ENCODE data around the gene ARSI.
"Not testable (repeated sequence)": the region's sequence is repeated elsewhere in the genome, so short reads cannot be mapped to it uniquely, and the experiment has no call there.

ARSI gene

DNA sequence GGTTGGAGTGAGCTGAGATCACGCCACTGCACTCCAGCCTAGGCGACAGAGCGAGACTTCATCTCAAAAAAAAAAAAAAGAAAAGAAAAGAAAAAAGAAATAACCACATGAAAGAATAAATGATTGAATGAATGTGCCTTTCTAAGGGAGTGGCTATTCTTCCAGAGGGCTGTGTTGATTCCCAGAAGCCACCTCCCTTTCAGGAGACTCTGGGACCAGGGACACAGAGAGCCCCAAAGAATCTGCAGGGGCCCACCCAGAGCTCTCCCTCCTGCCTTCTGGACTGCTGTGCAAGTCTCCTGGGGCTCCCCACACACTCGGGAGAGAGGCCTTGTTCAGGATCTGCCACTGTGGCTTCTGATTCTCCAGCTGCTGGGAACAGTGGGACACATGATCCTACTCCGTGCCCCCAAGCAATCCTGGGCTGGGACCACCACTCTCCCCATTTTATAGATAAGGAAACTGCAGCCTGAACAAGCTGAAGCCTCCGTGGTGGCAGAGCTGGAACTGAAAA lies 36.8 kb downstream of the ARSI start:
- no peak for DNase-seq (ENCODE audit: low spot score)

DNA sequence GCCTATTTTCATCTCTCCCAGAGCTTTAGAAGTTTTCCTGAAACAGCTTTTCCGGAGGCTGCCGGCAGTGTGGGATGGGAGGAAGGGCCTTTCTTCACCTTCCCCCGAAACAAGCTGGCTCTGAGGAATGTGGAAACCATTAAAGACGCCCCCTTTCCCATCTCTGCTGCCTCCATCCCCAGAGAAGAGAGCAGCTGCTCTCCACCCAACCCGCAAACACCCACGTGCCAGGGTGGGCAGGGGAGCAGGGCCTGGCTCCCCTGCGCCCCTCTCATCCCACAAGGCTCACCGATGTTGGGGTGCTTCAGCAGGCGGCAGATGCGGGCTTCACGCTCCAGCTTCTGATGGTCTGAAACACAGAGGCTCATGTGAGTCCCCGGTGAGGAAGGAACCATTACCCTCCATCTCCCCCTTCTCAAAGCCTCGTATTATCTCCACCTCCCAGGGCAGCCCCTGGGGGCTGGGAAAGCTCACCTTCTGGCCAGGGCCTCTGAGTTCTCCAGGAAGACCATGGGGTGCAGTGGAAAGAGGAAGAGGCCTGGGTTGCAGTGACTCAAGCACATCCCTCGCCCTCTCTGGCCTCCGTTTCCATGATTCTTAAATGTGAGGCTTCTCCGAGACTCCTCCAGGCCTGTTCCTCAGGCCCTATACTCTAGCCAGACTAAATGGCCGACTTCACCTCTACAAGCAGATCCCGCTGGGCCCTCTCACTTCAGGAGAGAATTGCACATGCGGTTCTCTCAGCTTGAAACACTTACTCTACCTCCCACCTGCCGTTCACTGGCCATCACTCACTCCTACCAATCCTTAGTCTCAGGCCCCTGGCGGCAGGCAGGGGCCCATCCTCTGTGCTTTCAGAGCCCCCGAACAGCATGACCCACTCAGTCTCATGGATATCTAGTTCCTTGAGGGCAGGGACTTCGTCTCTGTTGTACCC lies 37.8 kb downstream of the ARSI start:
- DNase-seq (ENCODE audit: low spot score), result no peak

DNA sequence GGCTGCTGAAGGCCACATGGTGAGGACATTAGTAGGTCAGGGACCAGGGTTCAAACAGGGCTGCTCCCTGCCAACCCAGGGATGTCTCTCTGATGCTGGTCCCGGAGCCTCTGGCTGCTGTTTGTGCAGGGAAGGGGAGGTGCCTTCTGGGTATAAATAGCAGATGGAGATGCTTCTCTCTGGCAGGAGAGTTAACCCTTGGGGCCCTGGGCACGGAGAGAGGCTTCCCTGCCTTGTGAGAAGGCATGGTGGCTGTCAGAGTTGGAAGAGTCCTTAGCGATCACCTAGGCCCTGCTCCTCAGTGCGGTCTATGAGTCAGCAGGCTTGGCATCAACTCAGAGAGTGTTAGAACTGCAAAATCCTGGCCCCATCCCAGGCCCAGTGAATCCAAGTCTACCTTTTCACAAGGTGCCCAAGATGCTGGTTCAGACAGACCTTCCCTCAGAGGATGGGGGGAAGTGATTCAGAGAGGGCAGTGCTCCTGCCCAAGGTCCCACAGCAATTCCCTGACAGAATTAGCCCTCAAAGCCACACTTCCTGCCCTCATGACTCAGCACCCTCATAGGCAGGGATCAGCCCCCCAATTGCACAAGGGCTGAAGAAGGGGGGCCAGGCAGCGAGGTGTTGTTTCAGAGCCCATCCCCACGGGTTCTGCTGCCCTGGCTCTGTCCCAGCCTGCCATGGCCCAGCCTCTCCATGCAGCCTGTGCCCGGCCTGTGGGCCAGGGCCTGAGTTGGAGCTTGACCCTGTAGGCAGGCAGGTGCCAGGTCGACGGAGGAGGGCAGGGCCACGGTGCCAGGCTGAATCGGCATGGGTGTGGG lies 38.7 kb downstream of the ARSI start:
- DNase-seq (ENCODE audit: low spot score), result peak; percentile 90

DNA sequence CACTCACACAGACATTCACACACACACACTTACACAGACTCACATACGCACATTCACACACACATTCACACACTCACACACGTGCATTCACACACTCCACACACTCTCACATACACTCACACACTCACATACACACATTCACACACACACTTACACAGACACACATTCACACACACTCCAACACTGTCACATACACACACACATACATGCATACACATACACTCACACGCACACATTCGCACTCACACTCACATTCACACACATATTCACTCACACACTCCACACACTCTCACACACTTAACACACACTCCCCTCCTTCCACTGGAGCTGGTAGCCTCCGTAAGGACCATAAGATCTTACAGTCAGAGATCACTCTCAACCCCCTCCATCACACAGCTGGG lies 39.3 kb downstream of the ARSI start:
- DNase-seq (ENCODE audit: low spot score), result no peak

DNA sequence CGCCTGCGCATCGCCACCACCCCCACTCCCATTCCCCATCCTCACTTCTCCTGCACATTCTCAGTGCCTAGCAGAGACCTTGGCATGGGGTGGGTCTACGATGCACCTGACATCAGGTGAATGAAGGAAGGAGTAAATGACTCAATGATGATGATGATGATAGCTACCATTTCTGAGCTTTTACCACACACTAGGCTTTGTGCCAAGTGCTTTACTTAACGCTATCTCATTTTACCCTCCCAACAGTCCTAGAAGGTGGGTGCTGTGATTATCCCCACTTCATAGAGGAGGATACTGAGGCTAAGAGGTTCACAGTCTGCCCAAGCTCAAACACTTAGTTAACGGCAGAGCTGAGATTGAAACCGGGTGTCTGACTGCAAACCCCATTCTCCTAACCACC lies 40.2 kb downstream of the ARSI start:
- DNase-seq (ENCODE audit: low spot score), result no peak

DNA sequence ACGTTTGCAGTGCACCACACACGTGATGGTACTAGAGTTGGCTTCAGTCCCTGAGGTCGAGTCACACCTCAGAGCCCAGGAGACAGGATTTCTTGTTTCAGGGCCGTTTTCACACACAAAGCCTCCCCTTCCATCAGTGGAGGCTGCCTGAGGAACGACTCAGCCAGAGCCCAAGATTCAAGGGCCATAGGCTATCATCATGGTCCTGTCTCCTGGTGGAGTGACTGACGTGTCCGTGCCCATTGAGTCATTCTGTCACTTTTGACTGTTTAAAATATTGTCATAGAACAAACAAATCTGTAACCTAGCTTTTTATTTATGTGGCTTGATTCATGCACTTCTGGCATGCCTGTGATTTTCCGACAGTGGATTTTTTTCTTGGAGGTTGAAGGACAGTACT lies 41.5 kb downstream of the ARSI start:
- DNase-seq (ENCODE audit: low spot score), result peak; percentile 35

DNA sequence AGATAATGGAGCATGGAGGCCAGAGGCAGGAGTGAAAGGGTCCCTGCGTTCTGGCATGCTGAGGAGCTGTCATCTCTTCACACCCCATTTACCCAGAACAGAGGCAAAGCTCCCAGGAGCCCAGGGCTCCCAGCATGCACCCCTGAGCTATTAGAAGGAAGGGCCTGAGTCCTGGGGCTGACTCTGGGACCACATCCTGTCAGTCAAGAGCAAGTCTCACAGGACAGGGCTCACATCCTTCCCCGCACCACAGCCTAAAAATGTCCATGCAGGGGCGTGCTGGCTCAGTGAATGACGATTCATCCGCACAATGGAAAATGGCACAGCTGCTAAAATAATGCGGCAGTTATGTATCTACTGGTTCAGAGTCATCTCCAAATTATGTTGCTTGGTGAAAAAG lies 44.6 kb downstream of the ARSI start:
- DNase-seq (ENCODE audit: low spot score), result no peak

DNA sequence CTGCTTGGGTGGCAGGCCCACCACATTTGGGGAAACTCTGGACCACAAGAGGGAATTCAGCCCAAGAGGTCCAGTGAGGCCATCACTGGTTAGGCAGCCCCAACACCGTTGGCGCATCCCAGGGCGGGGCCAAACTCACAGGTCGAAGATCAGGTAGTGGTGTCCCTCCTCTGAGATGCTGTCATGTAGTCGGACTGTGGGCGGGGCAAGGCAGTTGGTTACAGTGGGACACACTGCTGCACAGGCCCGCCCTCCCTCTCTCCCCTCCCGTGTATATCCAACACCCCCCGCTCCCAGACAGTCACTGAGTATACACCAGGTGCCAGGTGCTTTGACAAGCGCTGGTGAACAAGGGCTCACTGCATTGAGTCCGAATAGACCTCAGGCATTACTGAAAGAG lies 45.3 kb downstream of the ARSI start:
- DNase-seq (ENCODE audit: low spot score), result no peak

DNA sequence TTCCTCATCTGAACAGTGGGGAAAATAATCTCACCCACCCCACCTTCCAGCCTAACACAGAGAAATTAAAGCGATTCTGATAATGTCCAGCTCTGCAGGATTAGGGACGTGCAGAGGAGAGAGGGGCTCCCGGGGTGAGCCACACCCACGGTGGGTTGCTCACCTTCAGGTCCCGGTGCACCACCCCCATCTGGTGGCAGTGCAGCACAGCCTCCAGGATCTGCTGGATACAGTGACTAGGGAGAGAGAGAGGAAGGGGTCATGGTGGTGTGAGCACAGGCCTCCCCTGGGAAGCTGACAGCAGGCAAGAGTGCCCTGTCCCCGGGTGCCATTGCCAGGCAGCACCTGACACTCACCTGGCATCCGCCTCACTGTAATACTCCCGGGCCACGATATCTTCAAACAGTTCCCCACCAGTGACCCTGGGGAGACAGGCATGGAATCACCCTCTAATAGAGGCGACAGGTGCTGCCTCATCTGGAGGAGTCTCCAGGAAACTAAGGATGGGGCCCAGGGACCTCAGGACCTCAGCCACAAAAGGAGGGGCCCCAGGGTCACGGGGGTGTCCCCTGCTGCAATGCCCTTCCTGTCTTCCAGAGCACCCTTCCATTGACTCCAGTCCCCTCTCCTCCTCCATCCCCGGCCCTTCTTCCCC lies 46.2 kb downstream of the ARSI start:
- DNase-seq (ENCODE audit: low spot score), result no peak

DNA sequence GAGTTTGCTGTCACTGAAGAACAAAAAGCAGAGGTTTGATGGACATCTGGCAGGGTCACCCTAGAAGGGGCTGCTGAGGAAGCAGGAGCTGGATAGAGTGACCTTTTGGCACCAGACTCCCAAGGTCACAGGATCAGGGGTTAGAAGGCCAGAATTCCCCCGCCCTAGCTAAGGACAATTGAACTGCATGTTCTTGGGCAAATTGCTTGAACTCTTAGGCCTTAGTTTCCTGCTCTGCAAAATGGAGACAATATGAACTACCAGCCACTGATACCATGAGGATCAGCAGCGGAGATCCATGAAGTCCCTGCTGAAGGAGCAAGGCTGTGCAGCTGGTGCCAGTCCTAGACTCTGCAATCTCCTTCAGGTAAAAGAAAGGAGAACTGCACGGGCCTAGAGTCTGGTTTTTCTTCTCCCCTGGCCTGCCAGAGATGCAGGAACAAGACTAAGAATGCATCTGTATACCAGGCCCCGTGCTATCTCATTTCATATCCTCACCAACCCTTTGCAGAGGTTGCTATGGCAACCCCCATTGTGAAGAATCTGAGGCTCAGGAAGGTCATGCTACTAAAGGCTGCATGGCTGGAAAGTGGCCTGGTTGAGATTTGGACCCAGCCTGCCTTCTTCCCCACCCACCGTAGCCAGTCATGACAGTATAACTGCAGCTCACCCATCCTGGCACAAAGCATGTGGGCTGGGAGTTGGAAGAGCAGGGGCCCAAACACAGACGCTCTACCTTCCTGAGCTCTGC lies 46.9 kb downstream of the ARSI start:
- DNase-seq (ENCODE audit: low spot score), result no peak

DNA sequence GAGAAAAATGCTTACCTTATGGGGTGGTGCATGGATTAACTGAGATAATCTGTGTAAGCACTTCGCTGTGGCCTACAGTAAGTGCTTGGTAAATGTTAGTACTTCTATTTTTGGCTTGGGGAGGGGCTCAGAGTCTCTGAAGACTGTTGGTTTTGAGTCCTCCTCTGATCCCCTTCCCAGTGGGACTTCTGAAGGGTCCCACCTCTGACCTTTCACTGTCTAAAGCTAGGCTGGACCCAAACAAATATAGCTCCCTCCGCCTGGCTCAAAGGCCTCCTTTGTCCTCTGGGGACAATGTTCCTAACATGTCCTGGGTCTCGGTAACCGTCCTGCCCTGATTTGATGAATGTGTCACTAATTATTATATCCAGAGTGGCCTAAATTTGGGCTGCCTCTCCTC lies 47.9 kb downstream of the ARSI start:
- no peak for DNase-seq (ENCODE audit: low spot score)

DNA sequence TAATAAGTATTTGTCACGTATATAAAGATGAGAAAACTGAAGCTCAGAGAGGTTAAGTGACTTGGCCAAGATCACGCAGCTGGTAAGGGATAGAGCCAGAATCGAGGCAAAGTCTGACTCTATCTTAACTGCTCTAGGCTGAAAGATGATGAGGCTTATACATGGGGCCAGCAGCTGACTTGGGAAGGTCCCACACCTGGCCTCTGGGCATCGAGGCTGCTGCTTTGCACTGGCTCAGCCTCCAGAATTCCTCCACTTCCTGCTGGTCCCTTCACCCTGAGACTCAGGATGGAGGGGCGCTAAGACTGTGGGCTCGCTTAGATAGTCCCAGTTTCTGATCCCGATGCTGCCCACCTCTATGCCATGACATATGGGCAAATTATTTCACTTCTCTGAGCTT lies 48.3 kb downstream of the ARSI start:
- no peak for DNase-seq (ENCODE audit: low spot score)

DNA sequence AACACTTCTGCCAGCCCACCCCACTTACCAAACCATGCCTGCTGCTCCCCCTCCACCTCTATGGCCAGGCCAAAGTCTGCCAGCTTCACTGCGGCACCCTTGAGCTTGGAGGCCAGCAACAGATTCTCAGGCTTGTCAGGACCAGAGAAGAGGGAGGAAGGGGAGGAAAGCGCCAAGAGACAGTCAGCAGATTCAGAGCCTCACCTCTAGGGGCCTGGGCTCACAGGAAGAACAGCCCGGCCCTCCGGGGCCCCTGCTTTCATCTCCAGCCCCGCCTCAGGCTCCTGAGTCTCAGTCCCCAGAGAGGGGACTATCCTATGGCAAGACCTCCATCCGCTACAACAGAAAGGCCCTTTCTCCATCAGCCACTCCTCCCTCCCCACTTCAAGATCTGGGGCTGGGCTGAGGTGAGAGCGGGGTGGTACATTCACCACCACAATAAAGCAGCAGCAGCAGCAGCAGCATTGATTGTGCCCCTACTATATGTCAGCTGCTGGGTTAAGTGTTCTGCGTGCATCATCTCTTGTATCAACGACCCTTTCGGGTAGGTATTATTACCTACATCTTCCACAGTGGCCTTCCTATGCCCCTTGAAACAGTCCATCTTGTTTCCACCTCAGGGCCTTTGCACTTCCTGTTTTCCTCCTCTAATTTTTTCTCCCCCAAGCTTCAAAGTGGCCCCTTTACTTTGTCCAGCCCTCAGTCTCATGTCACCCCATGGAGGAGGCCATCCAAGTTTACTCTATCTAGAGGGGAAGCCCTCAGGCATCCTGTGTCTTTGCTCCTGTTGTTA lies 49.1 kb downstream of the ARSI start:
- DNase-seq (ENCODE audit: low spot score), result no peak

DNA sequence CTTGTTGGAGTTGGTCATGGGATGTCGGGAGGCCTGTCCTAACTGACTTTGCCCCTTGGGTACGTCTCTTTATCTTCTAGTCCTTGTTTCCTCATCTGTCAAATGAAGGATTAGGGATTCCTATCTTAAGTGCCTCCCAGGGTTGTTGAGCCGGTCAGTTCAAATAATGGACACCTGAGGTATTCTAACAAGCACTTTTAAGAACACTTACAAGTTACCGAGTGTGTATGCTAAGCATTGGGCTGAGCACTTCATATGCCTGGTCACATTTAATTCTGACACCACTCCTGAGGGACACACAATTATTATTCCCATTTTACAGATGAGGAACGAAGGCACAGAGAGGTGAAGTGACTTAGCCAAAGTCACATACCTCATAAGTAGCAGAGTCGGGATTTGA lies 50.2 kb downstream of the ARSI start:
- DNase-seq (ENCODE audit: low spot score), result no peak

DNA sequence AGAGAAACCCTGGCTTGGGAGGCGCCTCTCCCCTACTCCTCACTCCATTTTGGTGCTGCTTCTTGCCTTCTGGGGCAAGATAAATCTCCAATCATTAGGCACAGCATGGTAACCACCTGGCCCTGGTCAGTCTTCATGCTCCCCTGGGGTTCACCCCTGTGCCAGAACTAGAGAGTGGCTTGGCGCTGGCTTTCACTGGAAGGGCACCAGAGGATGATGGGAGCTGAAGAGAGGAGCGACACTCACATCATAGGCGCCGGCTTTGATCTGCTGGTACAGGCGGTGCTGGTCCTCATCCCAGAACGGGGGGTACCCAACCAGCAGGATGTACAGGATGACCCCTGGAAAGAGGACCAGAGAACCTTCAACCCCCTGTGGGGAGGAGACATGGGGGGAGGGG lies 51.2 kb downstream of the ARSI start:
- no peak for DNase-seq (ENCODE audit: low spot score)

DNA sequence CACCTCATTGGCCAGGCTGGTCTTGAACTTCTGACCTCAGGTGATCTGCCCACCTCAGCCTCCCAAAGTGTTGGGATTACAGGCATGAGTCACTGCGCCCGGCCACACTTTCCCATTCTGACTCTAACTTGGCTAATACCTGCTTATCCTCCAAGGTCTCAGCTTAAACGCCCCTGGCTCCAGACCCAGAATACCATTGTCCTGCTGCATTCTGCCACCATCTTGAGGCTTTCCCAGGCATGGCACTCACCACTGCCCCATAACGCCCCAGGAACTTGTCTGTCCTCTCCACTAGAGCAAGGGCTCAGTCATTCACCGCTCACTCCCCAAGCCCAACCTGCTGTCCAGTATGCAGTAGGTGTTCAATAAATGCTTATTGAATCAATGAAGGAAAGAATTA lies 53.0 kb downstream of the ARSI start:
- no peak for DNase-seq (ENCODE audit: low spot score)

DNA sequence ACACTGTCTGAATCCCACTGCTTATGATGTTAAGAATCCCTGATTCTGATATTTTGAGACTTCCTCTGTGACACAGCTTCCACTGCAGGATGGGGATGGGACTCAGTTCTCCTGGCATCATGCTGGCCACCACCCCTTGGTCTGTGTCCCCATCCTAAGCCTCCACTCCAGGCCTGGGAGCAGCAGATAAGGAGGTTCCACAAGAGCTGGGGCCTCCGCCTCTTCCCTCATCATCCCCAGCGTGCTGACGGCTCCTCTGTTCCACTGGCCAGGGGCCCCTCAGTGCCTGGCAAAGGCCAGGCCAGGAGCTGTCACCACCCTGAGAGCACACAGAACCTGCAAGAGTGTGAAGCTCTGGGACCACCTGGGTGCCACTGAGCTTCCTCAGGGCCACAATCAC lies 53.8 kb downstream of the ARSI start:
- no peak for DNase-seq (ENCODE audit: low spot score)

DNA sequence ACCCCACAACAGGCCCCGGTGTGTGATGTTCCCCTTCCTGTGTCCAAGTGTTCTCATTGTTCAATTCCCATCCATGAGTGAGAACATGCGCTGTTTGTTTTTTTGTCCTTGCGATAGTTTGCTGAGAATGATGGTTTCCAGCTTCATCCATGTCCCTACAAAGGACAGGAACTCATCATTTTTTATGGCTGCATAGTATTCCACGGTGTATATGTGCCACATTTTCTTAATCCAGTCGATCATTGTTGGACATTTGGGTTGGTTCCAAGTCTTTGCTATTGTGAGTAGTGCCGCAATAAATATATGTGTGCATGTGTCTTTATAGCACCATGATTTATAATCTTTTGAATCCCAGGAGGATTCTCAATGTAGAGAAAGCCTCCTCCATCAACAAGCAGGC lies 54.2 kb downstream of the ARSI start:
- DNase-seq (ENCODE audit: low spot score), result not testable (repeated sequence)

DNA sequence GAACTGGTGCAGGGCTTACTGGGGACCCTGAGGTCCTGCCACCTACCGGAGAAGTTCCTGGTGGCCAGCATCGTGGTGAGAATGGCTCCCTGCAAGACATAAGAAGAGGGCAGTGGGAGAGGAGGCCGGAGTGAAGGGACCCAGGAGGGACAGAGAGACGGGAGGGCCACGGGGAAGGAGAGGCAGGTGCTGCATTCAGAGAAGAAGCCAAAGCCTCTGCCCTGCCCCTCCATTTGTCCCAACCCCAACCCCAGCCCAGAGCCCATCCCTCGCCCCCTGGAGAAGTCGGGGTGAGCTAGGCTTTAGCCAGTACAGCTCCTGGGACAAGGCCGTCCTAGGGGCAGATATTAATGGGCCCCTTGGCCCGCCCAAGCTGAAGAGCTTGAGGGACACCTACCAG lies 55.0 kb downstream of the ARSI start:
- no peak for DNase-seq (ENCODE audit: low spot score)

DNA sequence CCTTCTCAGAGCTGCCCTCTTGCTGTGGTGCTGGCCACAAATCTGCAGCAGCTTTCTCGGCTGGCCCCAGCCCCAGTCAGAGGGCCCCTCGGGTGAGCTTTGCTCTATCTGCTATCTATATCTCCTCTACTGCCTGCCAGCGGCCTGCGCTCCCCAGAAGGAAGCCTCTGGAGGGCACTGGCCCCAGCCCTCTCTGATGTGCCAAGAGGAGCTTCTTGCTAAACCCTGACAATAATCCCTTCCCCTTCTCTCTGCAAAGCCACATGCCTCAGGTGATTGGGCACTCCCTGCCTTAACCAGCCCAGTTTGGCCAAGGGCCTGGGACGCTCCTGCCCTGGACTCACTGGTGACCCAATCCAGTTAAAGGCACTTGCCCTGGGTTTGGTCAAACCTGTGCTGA lies 55.9 kb downstream of the ARSI start:
- no peak for DNase-seq (ENCODE audit: low spot score)

DNA sequence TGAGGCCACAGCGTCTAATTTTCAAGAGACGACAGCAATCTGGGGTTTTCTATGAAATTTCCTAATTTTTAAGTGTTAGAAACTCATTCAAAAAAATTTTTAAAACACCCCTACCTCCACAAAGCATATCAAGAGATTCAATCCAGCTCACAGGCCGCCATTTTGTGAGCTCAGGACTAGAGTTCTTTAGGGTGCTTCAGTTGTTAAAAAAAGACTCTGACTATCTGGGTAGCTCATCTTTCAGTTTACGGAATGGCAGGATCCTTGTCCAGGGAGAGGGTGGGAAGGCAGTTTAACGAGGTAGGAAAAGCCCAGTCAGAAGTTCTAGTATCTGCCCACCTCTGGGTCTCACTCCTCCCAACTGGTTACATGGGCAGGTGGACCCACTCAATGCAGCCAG lies 56.3 kb downstream of the ARSI start:
- DNase-seq (ENCODE audit: low spot score), result no peak

Data from GM03348 (cell line).